Gastroesophageal sphincter (tissue), 4 donors: ENCODE measurements around the gene KCMF1. TPM values are rescaled to one million over a fixed set of nuclear protein-coding genes. Genes with fewer than 3 reads are reported as not detected.

Experiments used
- ATAC-seq: fragments of 150-250 bp; one replicate; pipeline ENCODE4 v1.9.1; 2016; ENCODE audit warnings: mild to moderate bottlenecking, moderate library complexity
- H3K27ac ChIP-seq, 4 donors: fragments of 200-600 bp; sonication (generic) in 3 of 4; 1 replicate in 3 of 4; 2 replicates in 1 of 4; pipeline ENCODE4 v1.5.1; 2016 to 2019
- H3K27me3 ChIP-seq: fragments of 200-600 bp; sonication (generic); one replicate; pipeline ENCODE4 v1.5.1; 2019
- H3K36me3 ChIP-seq, 2 donors: fragments of 200-600 bp; sonication (generic); one replicate each; pipeline ENCODE4 v1.5.1; 2019; ENCODE audit warnings: control low read depth in 1 of 2
- H3K4me1 ChIP-seq, 3 donors: fragments of 200-600 bp; sonication (generic); 1 replicate in 2 of 3; 2 replicates in 1 of 3; pipeline ENCODE4 v1.5.1; 2016 to 2019; ENCODE audit warnings: control low read depth in 2 of 3
- H3K4me3 ChIP-seq, 2 donors: fragments of 200-600 bp; sonication (generic); one replicate each; pipeline ENCODE4 v1.5.1; 2019; ENCODE audit warnings: mild to moderate bottlenecking in 1 of 2, moderate library complexity in 1 of 2
- H3K9me3 ChIP-seq, 3 donors: fragments of 200-600 bp; sonication (generic); one replicate each; pipeline ENCODE4 v1.5.1; 2017 to 2019; ENCODE audit warnings: control low read depth in 2 of 3
- CTCF ChIP-seq, 4 experiments: fragments of 200-600 bp in 2 of 4; fragments of 450-650 bp in 2 of 4; sonication (generic) in 1 of 4; IDR thresholded peaks; one replicate each; pipeline ENCODE4 v1.5.1; 2017 to 2019; ENCODE audit warnings: antibody characterized with exemption in 4 of 4, mild to moderate bottlenecking in 2 of 4, moderate library complexity in 2 of 4
- EP300 ChIP-seq: sonication (generic); formaldehyde crosslinking; IDR thresholded peaks from one replicate; pipeline ENCODE4 v1.6.1; 2017; ENCODE audit warnings: antibody characterized with exemption, mild to moderate bottlenecking
- POLR2A ChIP-seq, 2 donors: fragments of 450-650 bp; IDR thresholded peaks; one replicate each; pipeline ENCODE4 v1.6.1; 2017; ENCODE audit warnings: antibody characterized with exemption in 2 of 2, mild to moderate bottlenecking in 2 of 2, moderate library complexity in 1 of 2
- POLR2AphosphoS5 ChIP-seq: sonication (generic); formaldehyde crosslinking; IDR thresholded peaks from one replicate; pipeline ENCODE4 v1.6.1; 2017; ENCODE audit warnings: antibody characterized with exemption
- WGBS, 2 donors: methylation state at CpG; one replicate each; pipeline ENCODE4 v1.1.5; 2018; ENCODE audit warnings: low coverage in 1 of 2; 5-methylcytosine and 5-hydroxymethylcytosine counted together
- total RNA-seq, 4 donors: library from RNA; depleted of rRNA; stranded (reverse); fragments of >200 nt; gene quantifications; one replicate each; pipeline ENCODE4 v1.1.0, GENCODE V29; 2016

KCMF1 gene
- total RNA-seq, 4 donors from 2014 or later: 39.4 to 79.1 (median 68.1) TPM

GRCh38 chr2:85048534-85048933 lies 77.6 kb downstream of the KCMF1 start:
- Histone ChIP-seq H3K9me3 (no peaks in the 10 kb centered on the region), H3K27ac (no peak overlapping the region), H3K36me3 (peaks cover 0 to 97% of the 10 kb centered on the region in 2 donors), H3K27me3 (no peaks in the 10 kb centered on the region), H3K4me1 (no peaks in the 10 kb centered on the region), H3K4me3 (no peak overlapping the region)
- no peak for ATAC-seq
- 94 to 100% methylated on average over 2 to 3 of the region's 3 CpGs for WGBS, 2 donors
- no peak for TF ChIP-seq POLR2A (IDR thresholded peaks at IDR 0.05)
- TF ChIP-seq POLR2AphosphoS5: no peak
- TF ChIP-seq EP300: no peak
- no peak for TF ChIP-seq CTCF (IDR thresholded peaks at IDR 0.05)

- no peaks in the 10 kb centered on the region for H3K9me3 ChIP-seq
- no peak for ATAC-seq
- H3K36me3 ChIP-seq: peaks cover 0 to 97% of the 10 kb centered on the region in 2 donors
- 75 to 86% methylated on average over 5 to 10 of the region's 10 CpGs for WGBS, 2 donors
- H3K4me3 ChIP-seq: no peak overlapping the region
- no peak overlapping the region for H3K27ac ChIP-seq
- H3K27me3 ChIP-seq: no peaks in the 10 kb centered on the region
- no peaks in the 10 kb centered on the region for H3K4me1 ChIP-seq
- no peak for TF ChIP-seq POLR2A (IDR thresholded peaks at IDR 0.05)
Observed at GRCh38 chr2:85049236-85049635, 78.3 kb downstream of the KCMF1 start.

DNA sequence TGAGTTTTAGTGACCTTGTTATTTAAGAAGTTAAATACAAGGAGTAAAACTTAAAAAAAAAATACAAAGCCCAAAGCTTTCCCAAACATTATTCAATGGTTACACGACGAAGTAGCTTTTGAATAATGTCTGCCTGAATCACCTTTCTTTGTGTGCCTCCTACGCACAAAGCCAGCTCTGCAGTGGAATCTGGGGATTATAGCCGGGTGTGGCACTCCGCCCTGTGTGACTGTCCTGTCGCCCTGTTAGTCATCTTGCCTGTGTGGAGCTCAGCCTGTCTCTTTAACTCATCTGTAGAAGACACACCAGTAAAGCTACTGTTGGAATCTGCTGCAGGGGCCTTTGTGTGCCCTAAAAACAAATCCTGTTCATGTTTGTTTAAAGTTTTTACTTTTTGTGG lies 82.8 kb downstream of the KCMF1 start:
- TF ChIP-seq POLR2AphosphoS5 (no peak), POLR2A (IDR thresholded peaks at IDR 0.05) (no peak), CTCF (IDR thresholded peaks at IDR 0.05) (no peak), EP300 (no peak)
- Histone ChIP-seq H3K27me3 (no peaks in the 10 kb centered on the region), H3K4me3 (no peak overlapping the region), H3K27ac (no peak overlapping the region), H3K36me3 (peaks cover 0 to 62% of the 10 kb centered on the region in 2 donors), H3K9me3 (no peaks in the 10 kb centered on the region), H3K4me1 (no peaks in the 10 kb centered on the region)
- ATAC-seq: no peak
- WGBS, 2 donors: 72% methylated on average over 6 of the region's 6 CpGs

DNA sequence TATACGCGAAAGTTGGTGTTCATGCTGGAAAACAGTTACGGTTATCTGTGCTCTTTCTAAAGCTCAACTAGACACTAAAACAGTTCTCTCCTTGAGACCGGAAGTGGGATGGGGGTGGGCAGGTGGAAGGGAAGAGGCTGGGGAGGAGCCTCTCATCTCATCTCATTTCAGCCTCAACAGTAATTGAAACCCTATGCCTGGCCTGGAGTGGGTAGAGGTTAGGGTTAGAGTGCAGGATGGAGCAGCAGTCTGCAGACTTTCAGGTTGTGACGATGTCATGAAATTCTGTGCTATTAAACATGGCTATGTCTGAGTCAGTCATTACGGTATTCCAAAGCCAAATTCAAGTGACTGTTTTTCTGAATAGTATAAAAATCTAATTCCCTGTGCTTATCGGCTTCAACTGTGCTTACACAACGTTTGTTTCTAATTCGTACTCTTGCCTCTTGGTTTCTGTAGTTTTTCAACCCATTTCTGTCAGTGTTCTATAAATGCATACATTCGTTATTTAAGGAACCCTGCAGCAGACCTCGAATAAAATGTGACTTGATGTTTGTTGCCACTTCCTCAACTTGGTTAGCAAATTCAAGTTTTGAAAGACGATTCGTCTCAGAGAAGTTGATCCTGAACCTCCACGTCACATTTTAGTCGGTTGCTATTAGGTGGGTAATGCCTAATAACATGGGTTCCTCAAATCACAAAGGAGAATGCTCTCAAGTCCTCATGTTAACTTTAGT lies 86.4 kb downstream of the KCMF1 start:
- no peak overlapping the region for H3K4me3 ChIP-seq
- 54 to 69% methylated on average over 12 to 14 of the region's 15 CpGs for WGBS, 2 donors
- H3K4me1 ChIP-seq: no peaks in the 10 kb centered on the region
- no peak for TF ChIP-seq POLR2AphosphoS5
- no peak for TF ChIP-seq EP300
- no peak for TF ChIP-seq CTCF (IDR thresholded peaks at IDR 0.05)
- TF ChIP-seq POLR2A (IDR thresholded peaks at IDR 0.05): no peak
- H3K27ac ChIP-seq: no peak overlapping the region
- no peaks in the 10 kb centered on the region for H3K9me3 ChIP-seq
- no peaks in the 10 kb centered on the region for H3K27me3 ChIP-seq
- peaks cover 0 to 26% of the 10 kb centered on the region in 2 donors for H3K36me3 ChIP-seq
- ATAC-seq: no peak

GRCh38 chr2:85061896-85062295 lies 90.9 kb downstream of the KCMF1 start:
- no peak overlapping the region for H3K27ac ChIP-seq
- WGBS, 2 donors: 43 to 67% methylated on average over 1 to 2 of the region's 2 CpGs
- H3K9me3 ChIP-seq: no peaks in the 10 kb centered on the region
- TF ChIP-seq EP300: no peak
- H3K4me3 ChIP-seq: no peak overlapping the region
- H3K4me1 ChIP-seq: peaks cover 0 to 5% (median 0%) of the 10 kb centered on the region in 3 donors
- no peak for ATAC-seq
- peaks cover 6% of the 10 kb centered on the region for H3K27me3 ChIP-seq
- H3K36me3 ChIP-seq: no peaks in the 10 kb centered on the region

DNA sequence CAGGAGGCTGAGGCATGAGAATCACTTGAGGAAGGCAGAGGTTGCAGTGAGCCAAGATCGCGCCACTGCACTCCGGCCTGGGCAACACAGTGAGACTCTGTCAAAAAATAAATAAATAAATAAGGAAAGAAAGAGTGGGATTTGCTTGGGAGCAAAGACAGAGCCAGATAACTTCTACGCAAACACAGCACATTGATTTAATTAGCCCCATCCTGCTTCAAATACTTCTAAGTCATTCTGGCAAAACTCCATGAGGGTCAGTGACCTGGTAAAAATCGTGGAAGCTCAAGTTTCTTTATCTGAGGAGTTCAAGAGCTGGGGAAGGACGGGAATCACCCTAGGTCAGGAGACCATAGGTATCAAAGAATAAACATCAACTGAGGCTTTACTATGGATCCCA lies 91.6 kb downstream of the KCMF1 start:
- WGBS, 2 donors: 31 to 63% methylated on average over 2 to 6 of the region's 6 CpGs
- H3K4me1 ChIP-seq: peaks cover 0 to 10% (median 0%) of the 10 kb centered on the region in 3 donors
- H3K27me3 ChIP-seq: peaks cover 6% of the 10 kb centered on the region
- TF ChIP-seq POLR2A (IDR thresholded peaks at IDR 0.05) (no peak), EP300 (no peak), POLR2AphosphoS5 (no peak), CTCF (IDR thresholded peaks at IDR 0.05) (no peak)
- no peak overlapping the region for H3K27ac ChIP-seq
- H3K36me3 ChIP-seq: no peaks in the 10 kb centered on the region
- no peaks in the 10 kb centered on the region for H3K9me3 ChIP-seq
- H3K4me3 ChIP-seq: no peak overlapping the region
- ATAC-seq: no peak
